ENCODE data around the gene C1RL.

Gene C1RL

GRCh38 chr12:7099290-7099996, 9.6 kb downstream of the C1RL start:
- H3K79me2 ChIP-seq (ENCODE audit: insufficient read depth, low read length), result no peaks in the 10 kb centered on the region
- no peak for TF ChIP-seq CTCF (IDR thresholded peaks at IDR 0.05; ENCODE audit: insufficient read depth, low read length, poor library complexity, severe bottlenecking)
- no peak for TF ChIP-seq EZH2phosphoT487 (conservative IDR thresholded peaks at IDR 0.05; ENCODE audit: low read length)
- no peak overlapping the region for H3K27ac ChIP-seq (ENCODE audit: low read depth, low read length)
- no peaks in the 10 kb centered on the region for H3K27me3 ChIP-seq (ENCODE audit: low read length)
- no peak overlapping the region for H3K4me3 ChIP-seq (ENCODE audit: insufficient read depth, low read length, poor library complexity, severe bottlenecking)
- no peak overlapping the region for H3K4me2 ChIP-seq (ENCODE audit: low read depth, low read length, poor library complexity, severe bottlenecking)
- no peaks in the 10 kb centered on the region for H4K20me1 ChIP-seq (ENCODE audit: low read depth, low read length)
- H3K36me3 ChIP-seq (ENCODE audit: low read length), result no peaks in the 10 kb centered on the region
- H3K9me3 ChIP-seq (ENCODE audit: insufficient read depth, low read length), result no peaks in the 10 kb centered on the region
- no peak overlapping the region for H3K9ac ChIP-seq (ENCODE audit: low read length)
- no peak overlapping the region for H2AFZ ChIP-seq (ENCODE audit: low read depth, low read length, severe bottlenecking)
- H3K9me2 ChIP-seq (replicated peaks; ENCODE audit: insufficient read depth, low read length), result no peaks in the 10 kb centered on the region
- H3F3A ChIP-seq (ENCODE audit: insufficient read depth), result no peaks in the 10 kb centered on the region

GRCh38 chr12:7096979-7097378, 12.0 kb downstream of the C1RL start:
- Histone ChIP-seq H3K27me3 (ENCODE audit: low read length) (no peaks in the 10 kb centered on the region), H3F3A (ENCODE audit: insufficient read depth) (no peaks in the 10 kb centered on the region), H3K9me2 (replicated peaks; ENCODE audit: insufficient read depth, low read length) (no peaks in the 10 kb centered on the region), H3K36me3 (ENCODE audit: low read length) (no peaks in the 10 kb centered on the region), H2AFZ (ENCODE audit: low read depth, low read length, severe bottlenecking) (no peak overlapping the region), H3K4me2 (ENCODE audit: low read depth, low read length, poor library complexity, severe bottlenecking) (no peak overlapping the region), H3K9ac (ENCODE audit: low read length) (no peak overlapping the region), H3K79me2 (ENCODE audit: insufficient read depth, low read length) (no peaks in the 10 kb centered on the region), H3K27ac (ENCODE audit: low read depth, low read length) (no peak overlapping the region), H3K4me3 (ENCODE audit: insufficient read depth, low read length, poor library complexity, severe bottlenecking) (no peak overlapping the region), H3K9me3 (ENCODE audit: insufficient read depth, low read length) (no peaks in the 10 kb centered on the region), H4K20me1 (ENCODE audit: low read depth, low read length) (no peaks in the 10 kb centered on the region)
- TF ChIP-seq CTCF (IDR thresholded peaks at IDR 0.05; ENCODE audit: insufficient read depth, low read length, poor library complexity, severe bottlenecking) (no peak), EZH2phosphoT487 (conservative IDR thresholded peaks at IDR 0.05; ENCODE audit: low read length) (no peak)

GRCh38 chr12:7096006-7096932, 12.7 kb downstream of the C1RL start:
- Histone ChIP-seq H2AFZ (ENCODE audit: low read depth, low read length, severe bottlenecking) (no peak overlapping the region), H3K9ac (ENCODE audit: low read length) (no peak overlapping the region), H4K20me1 (ENCODE audit: low read depth, low read length) (no peaks in the 10 kb centered on the region), H3F3A (ENCODE audit: insufficient read depth) (no peaks in the 10 kb centered on the region), H3K27ac (ENCODE audit: low read depth, low read length) (no peak overlapping the region), H3K36me3 (ENCODE audit: low read length) (no peaks in the 10 kb centered on the region), H3K27me3 (ENCODE audit: low read length) (no peaks in the 10 kb centered on the region), H3K79me2 (ENCODE audit: insufficient read depth, low read length) (no peaks in the 10 kb centered on the region), H3K4me3 (ENCODE audit: insufficient read depth, low read length, poor library complexity, severe bottlenecking) (no peak overlapping the region), H3K4me2 (ENCODE audit: low read depth, low read length, poor library complexity, severe bottlenecking) (no peak overlapping the region), H3K9me3 (ENCODE audit: insufficient read depth, low read length) (no peaks in the 10 kb centered on the region), H3K9me2 (replicated peaks; ENCODE audit: insufficient read depth, low read length) (no peaks in the 10 kb centered on the region)
- TF ChIP-seq EZH2phosphoT487 (conservative IDR thresholded peaks at IDR 0.05; ENCODE audit: low read length) (no peak), CTCF (IDR thresholded peaks at IDR 0.05; ENCODE audit: insufficient read depth, low read length, poor library complexity, severe bottlenecking) (no peak)
